Testis (tissue), 2 donors: ENCODE measurements around the gene GUCY1A1.

Experiments used
- POLR2A ChIP-seq: fragments of 450-650 bp; IDR thresholded peaks from one replicate; pipeline ENCODE4 v1.6.1; 2017; ENCODE audit warnings: antibody characterized with exemption, mild to moderate bottlenecking, moderate library complexity
- TF ChIP-seq, protein P1 (sequence below), 3 experiments: fragments of 450-650 bp in 2 of 3; fragments of 200-600 bp in 1 of 3; sonication (generic) in 1 of 3; IDR thresholded peaks; one replicate each; pipeline ENCODE4 v1.5.1; 2016 to 2019; ENCODE audit warnings: antibody characterized with exemption in 3 of 3, mild to moderate bottlenecking in 2 of 3, moderate library complexity in 1 of 3

DNA sequence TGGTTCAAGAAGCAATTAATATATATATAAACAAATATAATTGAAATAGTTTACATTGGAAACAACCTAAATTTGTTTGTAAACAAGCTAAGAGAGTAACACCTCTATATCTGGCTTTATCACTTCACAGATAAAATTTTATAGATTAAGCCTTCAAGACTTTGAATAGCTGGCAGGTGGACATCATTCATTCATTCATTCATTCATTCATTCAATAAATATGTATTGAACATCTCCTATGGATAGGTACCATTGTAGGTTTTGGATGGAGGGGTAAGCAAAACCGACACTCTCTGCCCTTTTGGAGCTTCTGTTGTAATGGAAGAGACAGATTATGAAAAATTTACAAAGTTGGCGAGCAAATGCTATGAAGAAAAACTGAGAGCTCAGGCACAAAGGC, 35.2 kb downstream of the GUCY1A1 start:
- TF ChIP-seq, protein P1, sequence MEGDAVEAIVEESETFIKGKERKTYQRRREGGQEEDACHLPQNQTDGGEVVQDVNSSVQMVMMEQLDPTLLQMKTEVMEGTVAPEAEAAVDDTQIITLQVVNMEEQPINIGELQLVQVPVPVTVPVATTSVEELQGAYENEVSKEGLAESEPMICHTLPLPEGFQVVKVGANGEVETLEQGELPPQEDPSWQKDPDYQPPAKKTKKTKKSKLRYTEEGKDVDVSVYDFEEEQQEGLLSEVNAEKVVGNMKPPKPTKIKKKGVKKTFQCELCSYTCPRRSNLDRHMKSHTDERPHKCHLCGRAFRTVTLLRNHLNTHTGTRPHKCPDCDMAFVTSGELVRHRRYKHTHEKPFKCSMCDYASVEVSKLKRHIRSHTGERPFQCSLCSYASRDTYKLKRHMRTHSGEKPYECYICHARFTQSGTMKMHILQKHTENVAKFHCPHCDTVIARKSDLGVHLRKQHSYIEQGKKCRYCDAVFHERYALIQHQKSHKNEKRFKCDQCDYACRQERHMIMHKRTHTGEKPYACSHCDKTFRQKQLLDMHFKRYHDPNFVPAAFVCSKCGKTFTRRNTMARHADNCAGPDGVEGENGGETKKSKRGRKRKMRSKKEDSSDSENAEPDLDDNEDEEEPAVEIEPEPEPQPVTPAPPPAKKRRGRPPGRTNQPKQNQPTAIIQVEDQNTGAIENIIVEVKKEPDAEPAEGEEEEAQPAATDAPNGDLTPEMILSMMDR (IDR thresholded peaks at IDR 0.05) = no peak
- no peak for TF ChIP-seq POLR2A
